ENCODE results near the gene CCDC178. TPM values are rescaled to one million over a fixed set of nuclear protein-coding genes. Genes with fewer than 3 reads are reported as not detected.

Gene CCDC178
- total RNA-seq, 2 donors from 2014 or later = 0.22 to 0.29 TPM

DNA sequence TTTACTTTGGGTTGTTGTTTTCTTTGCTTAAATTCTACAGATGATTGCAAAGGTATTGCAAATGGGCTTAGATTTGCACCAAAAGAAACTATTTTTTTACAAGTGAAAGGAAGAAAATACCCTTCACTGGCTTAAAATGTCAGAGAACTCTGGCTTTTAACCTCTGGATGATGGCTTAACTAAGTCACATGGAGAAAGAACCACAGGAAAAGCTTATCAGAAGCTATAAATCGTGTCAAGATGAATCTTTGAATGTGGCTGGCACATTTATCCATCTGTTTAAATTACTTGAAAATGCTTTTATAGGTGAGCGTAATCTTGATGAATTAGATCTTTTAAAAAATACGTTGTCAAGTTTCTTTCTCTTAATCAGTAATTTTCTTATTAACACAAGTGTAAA, 32.0 kb upstream of the CCDC178 start:
- H3K4me1 Mint-ChIP-seq = no peaks in the 10 kb centered on the region
- no peak overlapping the region for H3K27ac ChIP-seq (ENCODE audit: low read depth, low read length)

DNA sequence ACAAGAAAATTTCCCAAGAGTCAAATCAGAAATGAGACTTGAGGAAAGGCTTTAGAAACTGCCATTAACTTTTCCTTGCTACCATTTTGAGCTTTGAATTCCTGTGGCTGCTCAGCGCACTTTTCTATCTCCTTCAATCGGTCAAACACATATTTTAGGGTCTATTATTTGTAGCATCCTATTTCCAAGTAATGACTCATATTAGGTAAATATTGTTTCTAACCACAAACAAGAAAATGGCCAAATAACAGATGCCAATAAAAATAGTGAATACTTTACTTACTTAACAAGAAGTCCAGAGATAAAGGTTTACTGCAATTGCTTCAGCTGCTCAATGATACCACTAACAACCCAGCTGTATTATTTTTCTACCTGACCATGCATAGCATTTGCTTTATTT, 29.7 kb upstream of the CCDC178 start:
- Histone ChIP-seq H3K4me1 (ENCODE audit: control insufficient read depth, insufficient read depth, low read length) (no peaks in the 10 kb centered on the region), H3K9me3 (ENCODE audit: control insufficient read depth, low read length) (no peaks in the 10 kb centered on the region), H3K27me3 (ENCODE audit: control insufficient read depth, insufficient read depth, low read length, poor library complexity, severe bottlenecking) (no peaks in the 10 kb centered on the region), H3K36me3 (ENCODE audit: control insufficient read depth, insufficient read depth, low read length) (no peaks in the 10 kb centered on the region), H3K4me3 (ENCODE audit: low read length) (no peak overlapping the region), H3K9ac (ENCODE audit: extremely low read depth, low read length, poor library complexity, severe bottlenecking) (no peak overlapping the region), H3K27ac (ENCODE audit: low read depth, low read length) (no peak overlapping the region)
- Mint-ChIP-seq H3K36me3 (ENCODE audit: low read depth) (no peaks in the 10 kb centered on the region), H3K27ac (no peak overlapping the region), H3K27me3 (ENCODE audit: insufficient read depth) (no peaks in the 10 kb centered on the region), H3K9me3 (no peaks in the 10 kb centered on the region), H3K4me1 (no peaks in the 10 kb centered on the region), H3K4me3 (no peak overlapping the region)
- WGBS, 2 experiments (ENCODE audit: insufficient coverage in 1 of 2, insufficient read length in 1 of 2) = 92% methylated on average over 1 of the region's 2 CpGs; no CpG with 5 or more reads in 1 of the 2 experiments
- TF ChIP-seq, protein P1, sequence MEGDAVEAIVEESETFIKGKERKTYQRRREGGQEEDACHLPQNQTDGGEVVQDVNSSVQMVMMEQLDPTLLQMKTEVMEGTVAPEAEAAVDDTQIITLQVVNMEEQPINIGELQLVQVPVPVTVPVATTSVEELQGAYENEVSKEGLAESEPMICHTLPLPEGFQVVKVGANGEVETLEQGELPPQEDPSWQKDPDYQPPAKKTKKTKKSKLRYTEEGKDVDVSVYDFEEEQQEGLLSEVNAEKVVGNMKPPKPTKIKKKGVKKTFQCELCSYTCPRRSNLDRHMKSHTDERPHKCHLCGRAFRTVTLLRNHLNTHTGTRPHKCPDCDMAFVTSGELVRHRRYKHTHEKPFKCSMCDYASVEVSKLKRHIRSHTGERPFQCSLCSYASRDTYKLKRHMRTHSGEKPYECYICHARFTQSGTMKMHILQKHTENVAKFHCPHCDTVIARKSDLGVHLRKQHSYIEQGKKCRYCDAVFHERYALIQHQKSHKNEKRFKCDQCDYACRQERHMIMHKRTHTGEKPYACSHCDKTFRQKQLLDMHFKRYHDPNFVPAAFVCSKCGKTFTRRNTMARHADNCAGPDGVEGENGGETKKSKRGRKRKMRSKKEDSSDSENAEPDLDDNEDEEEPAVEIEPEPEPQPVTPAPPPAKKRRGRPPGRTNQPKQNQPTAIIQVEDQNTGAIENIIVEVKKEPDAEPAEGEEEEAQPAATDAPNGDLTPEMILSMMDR (conservative IDR thresholded peaks at IDR 0.05) = no peak
- no peak for DNase-seq

More for the DNA sequence above, 32.0 kb upstream of the CCDC178 start:
- Mint-ChIP-seq H3K27ac (no peak overlapping the region), H3K36me3 (ENCODE audit: low read depth) (no peaks in the 10 kb centered on the region), H3K4me3 (no peak overlapping the region), H3K9me3 (no peaks in the 10 kb centered on the region), H3K27me3 (ENCODE audit: insufficient read depth) (no peaks in the 10 kb centered on the region)
- Histone ChIP-seq H3K4me1 (ENCODE audit: control insufficient read depth, insufficient read depth, low read length) (no peaks in the 10 kb centered on the region), H3K36me3 (ENCODE audit: control insufficient read depth, insufficient read depth, low read length) (no peaks in the 10 kb centered on the region), H3K27me3 (ENCODE audit: control insufficient read depth, insufficient read depth, low read length, poor library complexity, severe bottlenecking) (no peaks in the 10 kb centered on the region), H3K4me3 (ENCODE audit: low read length) (no peak overlapping the region), H3K9me3 (ENCODE audit: control insufficient read depth, low read length) (no peaks in the 10 kb centered on the region), H3K9ac (ENCODE audit: extremely low read depth, low read length, poor library complexity, severe bottlenecking) (no peak overlapping the region)
- 40 to 77% methylated on average over 1 to 2 of the region's 3 CpGs for WGBS, 2 experiments (ENCODE audit: insufficient coverage in 1 of 2, insufficient read length in 1 of 2)
- no peak for DNase-seq
- TF ChIP-seq, protein P1 (conservative IDR thresholded peaks at IDR 0.05) = no peak

DNA sequence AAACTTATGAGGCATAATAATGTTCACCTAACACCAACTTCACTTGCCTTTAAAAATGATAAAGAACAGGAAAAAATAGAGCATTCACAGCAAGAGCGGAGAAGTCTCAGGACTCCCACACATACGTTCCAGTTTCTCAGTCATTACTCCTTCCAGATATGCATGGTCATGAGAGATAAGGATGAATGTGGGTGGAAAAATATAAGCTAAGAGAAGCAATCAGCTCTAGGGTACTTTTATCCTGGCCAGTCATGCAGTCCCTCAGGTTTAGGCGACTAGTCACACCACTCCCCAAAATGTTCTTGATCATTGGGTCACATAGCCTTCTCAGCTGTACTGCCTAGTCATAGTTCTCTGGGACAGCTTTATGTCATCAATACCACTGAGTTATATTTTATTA, 29.2 kb upstream of the CCDC178 start:
- WGBS, 2 experiments (ENCODE audit: insufficient coverage in 1 of 2, insufficient read length in 1 of 2) = 80 to 100% methylated on average over 1 to 3 of the region's 3 CpGs
- no peaks in the 10 kb centered on the region for H3K9me3 ChIP-seq (ENCODE audit: control insufficient read depth, low read length)
- no peak for DNase-seq
- no peak overlapping the region for H3K27ac ChIP-seq (ENCODE audit: low read depth, low read length)
- TF ChIP-seq, protein P1 (conservative IDR thresholded peaks at IDR 0.05) = no peak
- Mint-ChIP-seq H3K4me1 (no peaks in the 10 kb centered on the region), H3K27me3 (ENCODE audit: insufficient read depth) (no peaks in the 10 kb centered on the region), H3K9me3 (no peaks in the 10 kb centered on the region), H3K4me3 (no peak overlapping the region), H3K27ac (no peak overlapping the region), H3K36me3 (ENCODE audit: low read depth) (no peaks in the 10 kb centered on the region)
- H3K4me1 ChIP-seq (ENCODE audit: control insufficient read depth, insufficient read depth, low read length) = no peaks in the 10 kb centered on the region
- no peaks in the 10 kb centered on the region for H3K27me3 ChIP-seq (ENCODE audit: control insufficient read depth, insufficient read depth, low read length, poor library complexity, severe bottlenecking)
- H3K9ac ChIP-seq (ENCODE audit: extremely low read depth, low read length, poor library complexity, severe bottlenecking) = no peak overlapping the region
- no peak overlapping the region for H3K4me3 ChIP-seq (ENCODE audit: low read length)
- no peaks in the 10 kb centered on the region for H3K36me3 ChIP-seq (ENCODE audit: control insufficient read depth, insufficient read depth, low read length)

All from endodermal cell (in vitro differentiated cells).